Erythroblast (primary cell): Measurements from ENCODE around the gene THAP7.

Experiments
- GATA1 ChIP-seq: IDR thresholded peaks from 2 replicates; pipeline ENCODE4 v1.6.1; 2011; ENCODE audit warnings: low read depth, mild to moderate bottlenecking, control low read depth, low read length, moderate library complexity
- POLR2A ChIP-seq: IDR thresholded peaks from 2 replicates; pipeline ENCODE4 v1.6.1; 2011; ENCODE audit warnings: mild to moderate bottlenecking, low read length

GRCh38 chr22:20963201-20964052 is 38.5 kb downstream of the THAP7 start:
- no peak for TF ChIP-seq POLR2A
- TF ChIP-seq GATA1 = no peak
